ENCODE results near the gene BEAN1. TPM values are rescaled to one million over a fixed set of nuclear protein-coding genes. Genes with fewer than 3 reads are reported as not detected.

The BEAN1 gene
- total RNA-seq, 1 experiment from 2014 or later, result not detected

GRCh38 chr16:66378741-66379570, 48.1 kb upstream of the BEAN1 start:
- no peaks in the 10 kb centered on the region for H3K9me3 ChIP-seq (ENCODE audit: control insufficient read depth, insufficient read depth, low read depth, low read length)
- no peak for DNase-seq (ENCODE audit: low read depth, low spot score)
- H3K36me3 ChIP-seq (ENCODE audit: control insufficient read depth, insufficient read depth, low read length), result no peaks in the 10 kb centered on the region
- no peaks in the 10 kb centered on the region for H3K27me3 ChIP-seq (ENCODE audit: control insufficient read depth, insufficient read depth, low read length)
- intact Hi-C loops (cut with micrococcal nuclease; ENCODE audit: unreplicated experiment), result no loop called here
- H3K4me3 ChIP-seq (ENCODE audit: low read depth in 2 of 2, low read length in 2 of 2), result no peak overlapping the region
- CTCF ChIA-PET, result no interaction called here
- H3K27ac ChIP-seq (ENCODE audit: low read length), result no peak overlapping the region
- in situ Hi-C loops (cut with HindIII; ENCODE audit: low pct_unique_long_range_greater_than_20kb, low sequenced_read_pairs), result no loop called here
- POLR2A ChIA-PET, result no interaction called here
- H3K4me1 ChIP-seq (ENCODE audit: control insufficient read depth, insufficient read depth, low read length), result no peaks in the 10 kb centered on the region
- ATAC-seq, result no peak
- BruUV-seq (replicated peaks), result no TSS peak
- TF ChIP-seq POLR2AphosphoS5 (IDR thresholded peaks at IDR 0.05; ENCODE audit: low read depth, low read length), result no peak
- TF ChIP-seq, protein P1, sequence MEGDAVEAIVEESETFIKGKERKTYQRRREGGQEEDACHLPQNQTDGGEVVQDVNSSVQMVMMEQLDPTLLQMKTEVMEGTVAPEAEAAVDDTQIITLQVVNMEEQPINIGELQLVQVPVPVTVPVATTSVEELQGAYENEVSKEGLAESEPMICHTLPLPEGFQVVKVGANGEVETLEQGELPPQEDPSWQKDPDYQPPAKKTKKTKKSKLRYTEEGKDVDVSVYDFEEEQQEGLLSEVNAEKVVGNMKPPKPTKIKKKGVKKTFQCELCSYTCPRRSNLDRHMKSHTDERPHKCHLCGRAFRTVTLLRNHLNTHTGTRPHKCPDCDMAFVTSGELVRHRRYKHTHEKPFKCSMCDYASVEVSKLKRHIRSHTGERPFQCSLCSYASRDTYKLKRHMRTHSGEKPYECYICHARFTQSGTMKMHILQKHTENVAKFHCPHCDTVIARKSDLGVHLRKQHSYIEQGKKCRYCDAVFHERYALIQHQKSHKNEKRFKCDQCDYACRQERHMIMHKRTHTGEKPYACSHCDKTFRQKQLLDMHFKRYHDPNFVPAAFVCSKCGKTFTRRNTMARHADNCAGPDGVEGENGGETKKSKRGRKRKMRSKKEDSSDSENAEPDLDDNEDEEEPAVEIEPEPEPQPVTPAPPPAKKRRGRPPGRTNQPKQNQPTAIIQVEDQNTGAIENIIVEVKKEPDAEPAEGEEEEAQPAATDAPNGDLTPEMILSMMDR (IDR thresholded peaks at IDR 0.05), result no peak

GRCh38 chr16:66379571-66379941, 47.5 kb upstream of the BEAN1 start:
- no peak for DNase-seq (ENCODE audit: low read depth, low spot score)
- Histone ChIP-seq H3K27me3 (ENCODE audit: control insufficient read depth, insufficient read depth, low read length) (no peaks in the 10 kb centered on the region), H3K27ac (ENCODE audit: low read length) (no peak overlapping the region), H3K4me3 (ENCODE audit: low read depth in 2 of 2, low read length in 2 of 2) (no peak overlapping the region), H3K4me1 (ENCODE audit: control insufficient read depth, insufficient read depth, low read length) (no peaks in the 10 kb centered on the region), H3K9me3 (ENCODE audit: control insufficient read depth, insufficient read depth, low read depth, low read length) (no peaks in the 10 kb centered on the region), H3K36me3 (ENCODE audit: control insufficient read depth, insufficient read depth, low read length) (no peaks in the 10 kb centered on the region)
- ChIA-PET CTCF (no interaction called here), POLR2A (no interaction called here)
- in situ Hi-C loops (cut with HindIII; ENCODE audit: low pct_unique_long_range_greater_than_20kb, low sequenced_read_pairs) (no loop called here), intact Hi-C loops (cut with micrococcal nuclease; ENCODE audit: unreplicated experiment) (no loop called here)
- no TSS peak for BruUV-seq (replicated peaks)
- no peak for ATAC-seq
- TF ChIP-seq, protein P2, sequence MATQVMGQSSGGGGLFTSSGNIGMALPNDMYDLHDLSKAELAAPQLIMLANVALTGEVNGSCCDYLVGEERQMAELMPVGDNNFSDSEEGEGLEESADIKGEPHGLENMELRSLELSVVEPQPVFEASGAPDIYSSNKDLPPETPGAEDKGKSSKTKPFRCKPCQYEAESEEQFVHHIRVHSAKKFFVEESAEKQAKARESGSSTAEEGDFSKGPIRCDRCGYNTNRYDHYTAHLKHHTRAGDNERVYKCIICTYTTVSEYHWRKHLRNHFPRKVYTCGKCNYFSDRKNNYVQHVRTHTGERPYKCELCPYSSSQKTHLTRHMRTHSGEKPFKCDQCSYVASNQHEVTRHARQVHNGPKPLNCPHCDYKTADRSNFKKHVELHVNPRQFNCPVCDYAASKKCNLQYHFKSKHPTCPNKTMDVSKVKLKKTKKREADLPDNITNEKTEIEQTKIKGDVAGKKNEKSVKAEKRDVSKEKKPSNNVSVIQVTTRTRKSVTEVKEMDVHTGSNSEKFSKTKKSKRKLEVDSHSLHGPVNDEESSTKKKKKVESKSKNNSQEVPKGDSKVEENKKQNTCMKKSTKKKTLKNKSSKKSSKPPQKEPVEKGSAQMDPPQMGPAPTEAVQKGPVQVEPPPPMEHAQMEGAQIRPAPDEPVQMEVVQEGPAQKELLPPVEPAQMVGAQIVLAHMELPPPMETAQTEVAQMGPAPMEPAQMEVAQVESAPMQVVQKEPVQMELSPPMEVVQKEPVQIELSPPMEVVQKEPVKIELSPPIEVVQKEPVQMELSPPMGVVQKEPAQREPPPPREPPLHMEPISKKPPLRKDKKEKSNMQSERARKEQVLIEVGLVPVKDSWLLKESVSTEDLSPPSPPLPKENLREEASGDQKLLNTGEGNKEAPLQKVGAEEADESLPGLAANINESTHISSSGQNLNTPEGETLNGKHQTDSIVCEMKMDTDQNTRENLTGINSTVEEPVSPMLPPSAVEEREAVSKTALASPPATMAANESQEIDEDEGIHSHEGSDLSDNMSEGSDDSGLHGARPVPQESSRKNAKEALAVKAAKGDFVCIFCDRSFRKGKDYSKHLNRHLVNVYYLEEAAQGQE (IDR thresholded peaks at IDR 0.05; ENCODE audit: insufficient read depth in 1 of 2, low read depth in 2 of 2, low read length in 1 of 2), result no peak
- TF ChIP-seq POLR2AphosphoS5 (IDR thresholded peaks at IDR 0.05; ENCODE audit: low read depth, low read length) (no peak), SIN3A (IDR thresholded peaks at IDR 0.05; ENCODE audit: borderline replicate concordance, insufficient read depth, low read depth, low read length) (no peak), TCF7L2 (IDR thresholded peaks at IDR 0.05; ENCODE audit: low read depth, low read length) (no peak)
- TF ChIP-seq, protein P1 (IDR thresholded peaks at IDR 0.05), result no peak

Data from Panc1 (cell line).